Breast epithelium (tissue), 3 donors: ENCODE measurements around the gene ARFGAP1.

Experiments used
- CTCF ChIP-seq, 3 donors: fragments of 450-650 bp; IDR thresholded peaks; one replicate each; pipeline ENCODE4 v1.5.1; 2016 to 2017; ENCODE audit warnings: antibody characterized with exemption in 3 of 3, mild to moderate bottlenecking in 3 of 3, moderate library complexity in 3 of 3
- POLR2A ChIP-seq: fragments of 450-650 bp; IDR thresholded peaks from one replicate; pipeline ENCODE4 v1.6.1; 2016; ENCODE audit warnings: antibody characterized with exemption, mild to moderate bottlenecking, moderate library complexity

- TF ChIP-seq POLR2A (no peak), CTCF (IDR thresholded peaks at IDR 0.05) (no peak)
Measured at GRCh38 chr20:63238031-63238430, 34.6 kb upstream of the ARFGAP1 start.
